NCI-H1105 (cell line): Measurements from ENCODE around the gene CGRRF1.
A peak's percentile ranks its signal among the peaks of the same experiment; 100 is the strongest.

Experiments
- DNase-seq: peaks from one replicate; lab custom pipeline; 2025; lab: John Stamatoyannopoulos, UW

Gene CGRRF1, protein sequence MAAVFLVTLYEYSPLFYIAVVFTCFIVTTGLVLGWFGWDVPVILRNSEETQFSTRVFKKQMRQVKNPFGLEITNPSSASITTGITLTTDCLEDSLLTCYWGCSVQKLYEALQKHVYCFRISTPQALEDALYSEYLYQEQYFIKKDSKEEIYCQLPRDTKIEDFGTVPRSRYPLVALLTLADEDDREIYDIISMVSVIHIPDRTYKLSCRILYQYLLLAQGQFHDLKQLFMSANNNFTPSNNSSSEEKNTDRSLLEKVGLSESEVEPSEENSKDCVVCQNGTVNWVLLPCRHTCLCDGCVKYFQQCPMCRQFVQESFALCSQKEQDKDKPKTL

DNA sequence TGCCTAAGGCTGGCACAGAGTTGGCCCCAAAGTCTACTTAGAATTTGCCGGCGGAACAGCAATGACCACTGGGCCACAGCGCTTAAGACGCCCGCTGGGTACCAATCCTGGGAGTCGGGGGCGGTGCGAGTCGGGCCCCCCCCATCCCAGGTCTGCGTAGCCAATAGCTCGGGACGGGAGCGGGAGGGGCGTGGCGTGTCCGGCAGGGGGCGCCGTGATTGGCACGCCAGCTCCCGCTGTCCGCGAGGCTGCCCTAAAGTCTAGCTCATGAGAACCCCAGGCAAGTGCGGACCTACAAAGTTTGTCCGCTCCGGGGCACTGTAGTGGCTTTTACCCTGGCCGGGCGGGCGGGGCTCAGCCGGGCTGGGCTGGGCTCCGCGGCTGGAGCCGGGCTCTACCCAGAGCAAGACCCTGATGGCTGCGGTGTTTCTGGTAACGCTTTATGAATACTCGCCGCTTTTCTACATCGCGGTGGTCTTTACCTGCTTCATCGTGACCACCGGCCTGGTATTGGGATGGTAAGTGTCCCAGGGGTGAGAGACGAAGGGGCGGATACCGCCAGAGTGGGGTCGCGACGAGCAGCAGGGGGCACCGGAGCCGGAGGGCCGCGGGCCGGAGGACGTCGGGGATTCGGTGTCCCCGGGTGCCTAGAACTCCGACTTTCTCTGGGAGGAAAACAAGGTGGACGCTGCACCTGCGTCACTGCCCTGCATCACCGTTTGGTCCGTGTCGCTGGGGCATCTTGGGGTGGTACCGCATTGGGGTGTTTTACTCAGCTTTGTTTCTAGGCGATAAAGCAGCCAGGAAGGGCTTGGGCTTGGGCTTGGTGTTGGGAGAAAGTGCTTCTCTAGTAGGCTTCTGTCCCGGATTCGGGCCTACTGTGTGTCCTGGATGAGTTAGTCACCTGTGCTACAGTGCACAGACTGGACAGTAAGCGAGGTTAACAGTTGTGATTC, at the start of gene CGRRF1:
Gene CGRRF1, plus strand, starts transcription at position 361 of the 956 bp plus-strand sequence. Its CDS starts 54 bp downstream, at position 415.
- DNase-seq = peak; percentile 97

DNA sequence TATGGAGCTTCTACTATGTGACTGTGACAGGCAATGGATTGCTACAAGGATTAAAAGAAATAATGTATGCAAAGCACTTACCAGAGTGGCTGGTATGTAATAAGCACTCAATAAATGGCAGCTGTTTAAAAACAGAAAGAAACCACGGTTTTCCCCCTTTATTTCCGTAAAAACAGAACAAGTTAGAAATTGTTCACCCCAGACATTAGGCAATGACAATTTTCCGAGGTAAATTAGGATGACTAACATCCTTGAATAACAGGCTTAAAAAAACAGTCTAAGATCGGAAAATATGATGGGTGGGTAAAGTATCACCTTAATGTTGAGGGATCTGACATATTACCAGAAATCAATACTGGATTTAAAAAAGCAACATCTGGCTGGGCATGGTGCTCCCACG, 47.7 kb upstream of the CGRRF1 start:
- no peak for DNase-seq

DNA sequence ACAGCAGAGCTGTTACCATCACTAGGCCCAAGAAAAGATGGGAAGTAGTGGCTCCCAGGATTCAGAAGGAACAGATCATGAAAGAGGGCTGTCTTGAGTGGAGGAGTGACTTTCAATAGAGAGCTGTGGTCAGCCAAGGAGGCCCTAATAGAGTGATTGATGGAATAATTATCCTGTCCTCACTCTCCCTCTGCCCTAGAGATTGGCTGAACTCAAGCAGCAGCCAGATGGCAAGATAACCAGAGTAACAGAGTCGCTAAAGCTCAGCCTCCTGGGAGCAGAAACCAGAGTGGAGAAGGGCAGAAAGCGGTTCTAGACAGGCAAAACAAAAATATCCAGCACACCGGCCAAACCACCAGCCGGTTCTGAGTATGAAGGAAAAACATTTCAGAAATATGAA, 44.1 kb upstream of the CGRRF1 start:
- DNase-seq = no peak

DNA sequence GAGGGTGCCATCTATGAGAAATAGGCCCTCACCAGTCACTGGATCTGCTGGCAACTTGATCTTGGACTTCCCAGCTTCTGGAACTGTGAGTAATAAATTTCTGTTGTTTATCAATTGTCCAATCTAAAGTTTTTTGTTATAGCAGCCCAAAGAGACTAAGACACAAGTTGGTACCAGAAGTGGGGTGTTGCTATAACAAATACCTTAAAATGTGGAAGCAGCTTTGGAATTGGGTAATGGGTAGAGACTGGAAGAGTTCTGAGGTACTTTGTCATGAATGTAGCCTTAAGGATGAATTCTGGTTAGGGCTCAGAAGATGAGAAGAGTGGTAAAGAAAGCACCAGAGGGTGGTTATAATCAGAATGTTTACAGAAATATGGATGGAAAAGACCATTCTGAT, 42.4 kb upstream of the CGRRF1 start:
- DNase-seq = no peak

DNA sequence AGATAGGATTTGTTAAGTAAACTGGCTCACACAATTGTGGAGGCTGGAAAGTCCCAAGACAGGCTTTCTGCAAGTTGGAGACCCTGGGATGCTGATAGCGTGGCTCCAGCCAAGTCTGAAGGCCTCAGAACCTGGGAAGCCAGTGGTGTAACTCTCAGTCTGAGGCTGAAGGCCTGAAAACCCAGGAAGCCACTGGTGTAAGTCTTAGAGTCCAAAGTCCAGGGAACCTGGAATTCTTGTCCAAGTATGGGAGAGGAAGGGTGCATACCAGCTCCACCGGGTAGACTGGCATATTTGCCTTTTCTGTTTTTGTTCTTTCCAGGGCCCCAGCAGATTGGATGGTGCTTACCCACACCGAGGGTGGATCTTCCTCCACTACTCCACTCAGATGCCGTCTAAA, 39.0 kb upstream of the CGRRF1 start:
- DNase-seq = no peak

DNA sequence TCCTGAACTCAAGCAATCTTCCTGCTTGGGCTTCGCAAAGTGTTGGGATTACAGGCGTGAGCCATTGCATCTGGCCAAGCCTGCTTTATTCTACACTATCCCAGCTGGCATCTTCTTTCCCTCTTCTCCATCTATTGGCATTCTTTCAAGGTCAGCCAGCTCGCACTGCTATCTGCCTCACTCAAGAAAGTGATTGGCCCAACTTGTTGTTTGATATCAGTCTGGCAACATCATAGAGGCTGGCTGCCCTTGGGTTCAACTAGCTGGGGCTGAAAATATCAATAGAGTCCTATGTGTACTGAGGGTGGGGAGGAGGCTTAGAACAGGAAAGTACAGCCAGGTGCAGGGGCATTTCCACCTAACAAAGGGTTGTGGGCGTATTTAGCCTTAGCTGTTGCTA, 38.1 kb upstream of the CGRRF1 start:
- DNase-seq = no peak

DNA sequence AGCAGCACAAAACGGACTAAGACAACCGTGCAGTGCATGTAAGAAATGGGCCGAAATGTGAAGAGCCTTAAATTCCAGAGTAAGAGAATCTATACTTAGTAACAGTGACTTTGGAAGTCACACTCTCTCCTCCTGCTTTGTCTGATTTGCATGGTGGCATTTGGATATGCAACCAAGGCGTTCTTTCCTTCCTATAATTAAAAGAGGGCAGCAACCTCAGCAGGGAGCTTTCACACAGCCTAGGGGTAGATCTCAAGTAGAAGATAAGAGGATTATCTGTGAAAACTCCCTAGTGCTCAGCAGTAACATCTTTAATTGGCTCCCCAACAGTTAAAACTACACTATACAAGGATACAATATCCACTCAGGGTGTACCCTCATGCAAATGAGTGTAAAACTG, 37.4 kb upstream of the CGRRF1 start:
- DNase-seq = no peak

DNA sequence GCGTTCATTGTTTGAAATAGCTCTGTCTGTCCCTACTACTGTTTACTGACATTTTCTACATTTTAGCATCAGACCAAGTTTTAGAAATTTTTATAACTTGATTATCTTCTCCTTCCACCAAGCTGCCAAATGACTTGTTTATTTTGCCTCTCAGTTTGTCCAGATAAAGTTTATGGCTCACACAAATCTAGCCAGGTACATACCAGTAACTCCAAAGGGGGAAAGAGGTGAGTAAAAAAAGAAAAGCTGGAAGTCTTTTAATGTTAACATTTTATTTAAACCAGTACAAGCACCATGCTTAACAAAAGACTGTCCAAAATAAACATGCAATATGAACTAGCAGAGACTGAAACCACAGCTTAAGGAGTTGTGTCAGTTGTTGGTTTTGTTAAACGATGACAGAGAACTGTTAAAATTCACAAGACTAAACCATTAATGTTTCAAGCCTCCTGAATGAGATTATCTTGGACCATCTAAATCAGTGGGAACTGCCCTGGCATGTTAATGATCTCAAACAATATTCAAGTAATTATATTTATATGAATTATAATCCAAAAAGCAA, 35.4 kb upstream of the CGRRF1 start:
- DNase-seq = no peak

DNA sequence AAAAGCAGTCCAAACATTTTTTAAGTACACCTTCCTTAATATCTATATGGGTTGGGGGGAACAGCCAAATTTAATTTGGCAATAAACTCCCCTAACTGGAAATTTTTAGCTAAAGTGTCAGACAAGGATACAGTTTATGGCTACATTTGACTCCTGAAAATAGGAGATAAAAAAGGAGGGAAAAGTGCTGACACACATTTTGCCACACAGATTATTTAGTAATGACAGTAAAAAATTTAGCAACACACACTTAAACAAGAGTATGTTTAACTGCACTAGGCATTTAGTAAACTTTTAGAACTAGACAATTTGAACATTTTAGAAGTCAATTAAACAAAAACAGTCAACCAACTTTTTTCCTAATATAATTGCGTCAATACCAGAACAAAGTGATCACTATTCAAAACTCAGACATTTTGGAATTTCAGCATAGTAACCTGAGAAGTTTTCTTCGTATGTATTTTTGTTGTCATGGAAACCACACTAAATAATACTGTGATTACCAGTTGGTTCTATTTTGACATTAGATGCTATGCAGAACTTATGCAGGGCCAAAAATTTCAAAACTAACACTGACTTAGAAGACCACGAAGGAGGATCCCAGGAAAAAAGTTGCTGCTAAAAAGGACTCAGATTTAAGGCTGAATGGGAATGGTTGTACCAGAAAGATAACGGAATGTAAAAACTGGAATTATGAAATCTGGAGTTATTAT, 34.4 kb upstream of the CGRRF1 start:
- DNase-seq = no peak

DNA sequence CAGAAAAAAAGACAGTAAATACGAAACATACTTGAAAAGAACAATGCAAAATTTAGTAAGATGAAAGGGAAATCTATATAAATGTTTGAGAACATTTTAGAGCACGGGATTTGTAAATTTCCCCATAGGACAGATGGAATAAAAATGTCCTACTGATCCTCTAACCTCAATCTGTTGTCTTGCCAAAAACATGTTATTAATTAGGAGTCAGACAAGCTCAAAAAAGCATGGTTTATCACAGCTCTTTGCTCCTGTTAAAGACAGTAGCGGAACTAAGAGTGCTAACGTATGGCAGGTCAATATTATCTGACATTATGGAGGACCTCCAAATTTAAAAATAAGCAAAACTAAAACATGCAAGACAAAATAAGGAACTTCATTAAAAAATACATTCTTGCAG, 33.8 kb upstream of the CGRRF1 start:
- no peak for DNase-seq

DNA sequence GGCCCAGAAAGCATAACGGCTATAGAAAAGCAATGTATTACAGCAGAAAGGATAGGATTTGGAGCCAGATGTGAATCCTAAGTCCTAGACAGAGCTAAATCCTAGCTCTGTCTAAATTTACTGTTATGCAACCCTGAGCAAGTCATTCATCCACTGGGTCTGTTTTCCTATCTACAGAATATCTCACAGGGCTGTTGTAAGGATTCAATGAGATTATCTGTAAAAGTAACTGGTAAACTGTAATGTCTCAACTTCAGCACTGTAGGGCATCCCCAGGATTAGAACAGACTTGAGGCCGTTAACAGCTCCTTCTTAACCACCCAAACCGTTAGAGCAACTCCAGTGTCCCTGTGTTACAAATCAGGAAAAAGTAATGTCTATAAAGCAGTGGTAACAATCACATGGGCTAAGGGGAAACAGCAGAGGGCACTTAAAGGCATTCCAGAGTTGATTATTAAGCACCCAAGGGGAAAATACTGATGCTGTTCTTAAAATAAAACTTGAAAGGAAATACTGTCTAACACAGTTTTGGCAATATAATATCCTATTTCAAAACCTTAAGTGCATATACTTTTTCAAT, 31.0 kb upstream of the CGRRF1 start:
- no peak for DNase-seq

DNA sequence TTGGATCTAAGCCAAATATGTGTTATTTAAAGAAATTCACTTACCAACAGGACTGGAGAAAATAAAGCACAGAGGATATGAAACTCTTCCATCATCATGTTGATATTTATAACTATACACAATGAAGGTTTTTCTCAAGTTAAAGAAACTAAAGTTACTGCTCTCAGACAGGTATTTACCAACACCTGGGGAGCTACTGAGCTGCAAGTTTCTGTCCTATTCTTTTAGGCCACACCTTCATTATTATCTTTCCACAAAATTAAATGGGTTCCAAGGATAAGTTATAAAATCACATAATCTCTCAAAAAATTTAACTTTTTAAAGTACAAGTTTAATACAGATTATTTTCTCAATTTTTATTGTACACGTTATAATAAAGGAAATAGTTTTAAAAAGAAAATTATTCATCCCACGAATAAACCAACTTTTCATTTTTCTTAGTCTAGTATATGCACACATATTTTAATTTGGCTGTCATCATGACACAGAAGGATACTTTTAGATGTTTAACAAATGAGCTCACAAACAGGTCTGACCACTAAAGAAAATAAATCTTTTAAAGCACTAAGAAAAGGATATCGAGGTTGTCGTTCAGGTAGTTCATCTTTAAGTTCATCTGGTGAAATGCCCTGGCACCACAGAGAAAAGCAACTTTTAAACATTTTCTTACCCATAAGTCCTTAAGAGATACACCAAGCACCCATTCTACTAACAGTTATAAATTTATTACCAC, 28.7 kb upstream of the CGRRF1 start:
- no peak for DNase-seq

DNA sequence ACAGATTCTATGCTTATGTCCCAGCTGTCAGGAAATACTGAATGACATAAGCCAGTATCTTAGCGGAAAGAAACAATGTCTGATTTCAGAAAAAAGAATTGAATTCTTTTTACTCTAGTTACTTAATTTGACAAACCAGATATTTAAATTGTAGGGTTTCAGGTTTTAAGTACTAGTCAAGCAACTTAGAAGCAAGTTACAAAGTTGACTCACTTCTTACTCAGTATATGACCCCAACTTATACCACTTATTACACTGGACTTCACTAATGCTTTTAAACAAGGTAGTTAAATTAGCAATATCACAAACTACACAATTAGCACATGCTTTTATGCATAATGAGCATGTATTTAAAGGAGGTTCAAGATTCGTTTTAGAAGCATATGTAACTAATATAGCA, 28.0 kb upstream of the CGRRF1 start:
- DNase-seq = no peak

DNA sequence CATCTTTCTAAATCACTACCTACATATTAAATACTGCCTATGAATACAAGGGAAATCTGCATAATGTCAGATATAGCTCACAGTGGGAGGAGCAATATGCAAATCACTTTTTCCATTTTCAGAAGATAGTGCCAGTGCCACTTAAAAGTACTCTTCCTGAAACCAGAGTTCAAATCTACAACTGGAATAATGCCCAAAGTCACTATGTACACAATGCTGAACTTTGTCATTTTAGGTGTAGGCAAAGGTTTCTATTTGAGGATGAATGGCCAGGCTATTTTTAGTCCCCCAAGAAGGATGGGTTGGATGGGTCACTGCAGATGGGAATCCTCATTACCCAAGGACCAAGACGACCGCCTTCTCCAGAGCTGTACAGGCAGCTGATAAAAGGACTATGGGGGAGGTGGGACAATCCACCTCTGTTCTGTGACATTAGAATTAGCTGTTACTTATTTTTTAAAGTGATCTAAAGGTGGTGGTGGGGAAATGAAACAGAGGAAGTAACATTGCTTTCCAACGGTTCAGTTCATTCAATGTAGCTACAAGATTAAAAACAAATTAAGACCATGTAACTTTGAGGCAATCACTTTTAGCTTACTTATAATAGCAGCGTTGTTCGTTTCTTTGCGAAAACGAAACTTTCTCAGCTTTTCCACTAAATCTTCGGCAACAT, 26.5 kb upstream of the CGRRF1 start:
- no peak for DNase-seq

DNA sequence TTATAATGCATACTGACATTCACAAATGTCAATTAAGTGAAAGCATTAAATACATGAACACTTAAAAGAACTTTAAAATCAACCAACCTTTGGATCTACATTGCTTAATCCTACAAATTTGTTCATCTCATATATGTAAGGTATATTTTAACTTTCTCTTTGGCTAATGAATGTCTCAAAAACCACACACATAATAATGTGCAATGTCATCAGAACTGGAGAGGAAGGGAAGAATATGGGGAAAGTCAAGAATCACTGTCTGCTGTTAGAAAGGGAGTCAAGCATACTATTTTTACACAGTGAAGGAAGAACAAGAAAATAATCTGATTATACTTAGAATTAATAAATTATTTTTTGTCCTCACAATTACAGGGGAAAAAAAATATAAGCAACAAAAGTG, 25.9 kb upstream of the CGRRF1 start:
- no peak for DNase-seq

DNA sequence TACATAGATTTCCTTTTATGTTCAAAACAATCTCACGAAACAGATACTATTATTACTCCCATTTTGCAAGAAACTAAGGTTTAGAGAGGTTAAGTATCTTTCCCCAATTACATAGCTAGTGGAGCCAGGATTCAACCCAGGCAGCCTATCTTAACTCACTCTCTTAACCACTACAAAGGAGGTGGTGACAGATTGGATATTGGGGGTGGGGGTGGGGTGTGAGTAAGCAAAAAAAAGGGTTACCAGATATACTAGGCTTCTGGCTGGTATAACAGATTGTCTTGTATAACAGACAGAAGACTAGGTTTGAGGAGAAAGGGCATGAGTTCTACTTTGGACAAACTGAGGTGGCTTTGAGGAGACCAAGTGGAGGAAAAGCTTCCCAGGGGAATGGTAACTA, 23.0 kb upstream of the CGRRF1 start:
- no peak for DNase-seq

DNA sequence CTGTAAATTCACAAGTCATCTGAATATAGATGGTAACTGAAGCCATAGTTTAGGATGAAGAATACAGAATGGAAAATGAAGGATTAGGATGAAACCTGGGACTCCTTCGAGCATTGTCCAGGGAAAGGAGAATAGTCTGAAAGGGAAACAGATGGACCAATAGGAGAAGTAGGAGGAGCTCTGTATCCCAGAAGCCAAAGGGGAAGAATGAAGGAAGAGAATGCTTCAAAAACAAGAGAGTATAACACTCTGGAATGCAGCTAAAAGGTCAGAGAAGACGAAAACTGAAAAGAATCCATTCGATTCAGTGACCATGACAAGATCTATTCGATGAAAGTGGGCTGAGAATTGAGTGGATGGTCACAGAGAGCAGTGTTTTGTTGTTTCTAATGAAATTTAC, 21.9 kb upstream of the CGRRF1 start:
- DNase-seq = no peak

DNA sequence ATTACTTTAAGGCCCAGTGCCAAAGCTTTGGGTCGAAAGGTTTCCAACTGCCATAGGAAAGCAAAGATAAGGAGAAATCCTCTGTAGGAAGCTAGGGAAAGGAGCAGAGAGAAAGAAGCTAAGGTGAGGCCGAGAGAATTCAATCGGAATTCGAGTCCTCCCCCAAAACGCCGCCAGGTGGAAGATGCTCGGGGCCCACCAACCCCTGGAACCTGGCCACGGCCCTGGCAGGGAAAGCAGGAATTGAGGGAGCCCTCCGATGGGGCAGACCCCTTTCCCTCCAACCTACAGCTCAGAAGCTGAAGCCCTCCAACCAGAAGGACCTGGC, 21.4 kb upstream of the CGRRF1 start:
- no peak for DNase-seq

DNA sequence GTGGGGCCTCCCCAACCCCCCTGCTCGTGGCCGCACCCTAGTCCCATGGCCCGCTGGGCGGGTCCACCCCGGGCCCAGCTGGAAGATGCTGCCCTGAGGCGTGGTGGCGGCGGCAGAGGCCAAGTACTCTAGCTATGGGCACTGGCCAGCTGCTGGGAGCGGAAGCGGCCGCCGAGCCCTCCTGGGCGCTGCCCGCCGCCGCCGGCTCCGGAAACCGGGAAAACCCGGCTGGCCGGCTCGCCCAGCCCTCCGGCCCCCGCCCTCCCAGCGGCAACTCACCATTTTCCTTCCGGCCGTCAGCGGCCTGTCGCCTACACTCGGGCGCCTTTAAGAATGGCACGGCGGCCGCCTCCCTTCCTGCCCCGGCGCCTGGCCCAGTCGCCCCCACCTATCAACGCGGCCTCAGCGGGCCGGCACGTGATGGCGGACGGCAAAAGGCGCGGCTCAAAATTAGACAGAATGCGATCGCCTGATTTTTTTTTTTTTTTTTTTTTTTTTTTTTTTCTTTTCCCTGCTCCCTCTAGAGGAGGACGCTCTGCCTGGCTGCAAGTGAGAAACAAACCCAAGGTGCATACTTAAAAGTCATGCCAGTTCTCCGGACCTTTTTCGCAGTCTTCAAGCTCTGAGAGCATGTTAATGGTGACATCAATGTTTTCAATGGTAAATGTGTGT, 20.9 kb upstream of the CGRRF1 start, which contains the start of gene GMFB:
Gene GMFB, minus strand, starts transcription at position 335 of the 672 bp plus-strand sequence. Its CDS starts 53 bp downstream, at position 282.
- peak; percentile 89 for DNase-seq

DNA sequence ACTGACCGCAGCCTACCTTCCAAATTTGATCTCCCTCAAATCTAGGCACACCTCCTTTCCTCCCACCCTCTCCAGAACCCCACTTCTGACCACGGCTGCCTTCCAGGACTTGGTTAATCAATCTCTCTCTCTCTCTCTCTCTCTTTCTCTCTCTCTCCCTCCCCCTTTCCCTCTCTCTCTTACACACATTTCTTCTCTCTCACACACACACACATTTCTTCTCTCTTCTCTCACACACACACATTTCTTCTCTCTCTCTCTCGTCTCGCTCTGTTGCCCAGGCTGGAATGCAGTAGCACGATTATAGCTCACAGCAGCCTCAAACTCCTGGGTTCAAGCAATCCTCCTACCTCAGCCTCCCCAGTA, 20.4 kb upstream of the CGRRF1 start:
- DNase-seq = no peak
